Suprapubic skin (tissue), 4 donors: Measurements from ENCODE around the gene TECPR2. TPM values are rescaled to one million over a fixed set of nuclear protein-coding genes. Genes with fewer than 3 reads are reported as not detected.

ENCODE experiments used
- DNase-seq, 2 donors: peaks; one replicate each; pipeline ENCODE4 v3.0.0-alpha.2; 2019; ENCODE audit warnings: low spot score in 2 of 2
- H3K27ac ChIP-seq: fragments of 200-600 bp; sonication (generic); one replicate; pipeline ENCODE4 v1.5.1; 2019
- H3K27me3 ChIP-seq: fragments of 200-600 bp; sonication (generic); one replicate; pipeline ENCODE4 v1.5.1; 2019
- H3K36me3 ChIP-seq: fragments of 200-600 bp; sonication (generic); one replicate; pipeline ENCODE4 v1.5.1; 2019
- H3K4me1 ChIP-seq: fragments of 200-600 bp; sonication (generic); one replicate; pipeline ENCODE4 v1.5.1; 2019
- H3K4me3 ChIP-seq: fragments of 200-600 bp; sonication (generic); one replicate; pipeline ENCODE4 v1.5.1; 2019; ENCODE audit warnings: mild to moderate bottlenecking
- H3K9me3 ChIP-seq: fragments of 200-600 bp; sonication (generic); one replicate; pipeline ENCODE4 v1.5.1; 2019
- CTCF ChIP-seq, 2 donors: fragments of 200-600 bp in 1 of 2; fragments of 450-650 bp in 1 of 2; sonication (generic) in 1 of 2; IDR thresholded peaks; one replicate each; pipeline ENCODE4 v1.5.1; 2016 to 2019; ENCODE audit warnings: antibody characterized with exemption in 2 of 2, mild to moderate bottlenecking in 1 of 2, moderate library complexity in 1 of 2
- EP300 ChIP-seq: sonication (generic); formaldehyde crosslinking; IDR thresholded peaks from one replicate; pipeline ENCODE4 v1.6.1; 2017; ENCODE audit warnings: antibody characterized with exemption
- POLR2A ChIP-seq, 2 donors: fragments of 450-650 bp; IDR thresholded peaks; one replicate each; pipeline ENCODE4 v1.6.1; 2017; ENCODE audit warnings: antibody characterized with exemption in 2 of 2, mild to moderate bottlenecking in 2 of 2, moderate library complexity in 2 of 2
- POLR2AphosphoS5 ChIP-seq, 3 donors: sonication (generic); formaldehyde crosslinking; IDR thresholded peaks; one replicate each; pipeline ENCODE4 v1.6.1; 2017; ENCODE audit warnings: antibody characterized with exemption in 3 of 3
- WGBS: methylation state at CpG from one replicate; pipeline ENCODE4 v1.1.5; 2018; 5-methylcytosine and 5-hydroxymethylcytosine counted together
- total RNA-seq, 4 donors: library from RNA; depleted of rRNA; stranded (reverse); fragments of >200 nt; gene quantifications; one replicate each; pipeline ENCODE4 v1.1.0, GENCODE V29; 2016

The TECPR2 gene
- total RNA-seq, 4 donors from 2014 or later: 12.1 to 22.6 (median 16.8) TPM

GRCh38 chr14:102390064-102390855 lies 27.5 kb downstream of the TECPR2 start:
- DNase-seq: no peak

GRCh38 chr14:102392506-102392905 lies 29.8 kb downstream of the TECPR2 start:
- peaks cover 4% of the 10 kb centered on the region for H3K4me1 ChIP-seq
- no peaks in the 10 kb centered on the region for H3K36me3 ChIP-seq
- H3K9me3 ChIP-seq: no peaks in the 10 kb centered on the region
- DNase-seq: no peak
- H3K27ac ChIP-seq: no peak overlapping the region
- no peak overlapping the region for H3K4me3 ChIP-seq
- TF ChIP-seq POLR2AphosphoS5 (IDR thresholded peaks at IDR 0.05) (no peak), POLR2A (IDR thresholded peaks at IDR 0.05) (no peak), EP300 (no peak), CTCF (IDR thresholded peaks at IDR 0.05) (no peak)
- 37% methylated on average over 4 of the region's 4 CpGs for WGBS
- H3K27me3 ChIP-seq: no peaks in the 10 kb centered on the region

More at GRCh38 chr14:102390064-102390855, 27.5 kb downstream of the TECPR2 start:
- peaks cover 4% of the 10 kb centered on the region for H3K4me1 ChIP-seq
- H3K9me3 ChIP-seq: no peaks in the 10 kb centered on the region
- no peak overlapping the region for H3K4me3 ChIP-seq
- TF ChIP-seq EP300 (no peak), CTCF (IDR thresholded peaks at IDR 0.05) (no peak), POLR2A (IDR thresholded peaks at IDR 0.05) (no peak), POLR2AphosphoS5 (IDR thresholded peaks at IDR 0.05) (no peak)
- WGBS: 70% methylated on average over 2 of the region's 2 CpGs
- H3K27me3 ChIP-seq: no peaks in the 10 kb centered on the region
- H3K36me3 ChIP-seq: peaks cover 4% of the 10 kb centered on the region
- H3K27ac ChIP-seq: peak overlapping the region; percentile 15

- no peaks in the 10 kb centered on the region for H3K9me3 ChIP-seq
- no peak overlapping the region for H3K27ac ChIP-seq
- 82% methylated on average over 9 of the region's 9 CpGs for WGBS
- TF ChIP-seq POLR2A (IDR thresholded peaks at IDR 0.05): no peak
- TF ChIP-seq POLR2AphosphoS5 (IDR thresholded peaks at IDR 0.05): no peak
- no peak for TF ChIP-seq CTCF (IDR thresholded peaks at IDR 0.05)
- no peak for TF ChIP-seq EP300
- no peak for DNase-seq
- H3K4me1 ChIP-seq: no peaks in the 10 kb centered on the region
- H3K27me3 ChIP-seq: no peaks in the 10 kb centered on the region
- H3K4me3 ChIP-seq: no peak overlapping the region
- H3K36me3 ChIP-seq: no peaks in the 10 kb centered on the region
Measured at GRCh38 chr14:102394717-102395375, 32.1 kb downstream of the TECPR2 start.

- Histone ChIP-seq H3K4me3 (no peak overlapping the region), H3K36me3 (no peaks in the 10 kb centered on the region), H3K4me1 (no peaks in the 10 kb centered on the region), H3K27me3 (no peaks in the 10 kb centered on the region), H3K27ac (no peak overlapping the region), H3K9me3 (no peaks in the 10 kb centered on the region)
- DNase-seq: no peak
- TF ChIP-seq CTCF (IDR thresholded peaks at IDR 0.05) (no peak), POLR2AphosphoS5 (IDR thresholded peaks at IDR 0.05) (no peak), POLR2A (IDR thresholded peaks at IDR 0.05) (no peak), EP300 (no peak)
- WGBS: 79% methylated on average over 7 of the region's 7 CpGs
Measured at GRCh38 chr14:102396521-102396920, 33.8 kb downstream of the TECPR2 start.

- no peak for DNase-seq
- Histone ChIP-seq H3K27ac (no peak overlapping the region), H3K27me3 (no peaks in the 10 kb centered on the region), H3K9me3 (peaks cover 19% of the 10 kb centered on the region), H3K4me1 (no peaks in the 10 kb centered on the region), H3K36me3 (peaks cover 8% of the 10 kb centered on the region), H3K4me3 (no peak overlapping the region)
- no peak for TF ChIP-seq POLR2AphosphoS5 (IDR thresholded peaks at IDR 0.05)
- no peak for TF ChIP-seq EP300
Measured at GRCh38 chr14:102403028-102403427, 40.3 kb downstream of the TECPR2 start.
